ENCODE results near the gene RTTN. TPM values are rescaled to one million over a fixed set of nuclear protein-coding genes. Genes with fewer than 3 reads are reported as not detected.

RTTN gene
- total and polyA plus RNA-seq, 3 donors from 2014 or later, result 23.1 to 67.0 (median 40.1) TPM

DNA sequence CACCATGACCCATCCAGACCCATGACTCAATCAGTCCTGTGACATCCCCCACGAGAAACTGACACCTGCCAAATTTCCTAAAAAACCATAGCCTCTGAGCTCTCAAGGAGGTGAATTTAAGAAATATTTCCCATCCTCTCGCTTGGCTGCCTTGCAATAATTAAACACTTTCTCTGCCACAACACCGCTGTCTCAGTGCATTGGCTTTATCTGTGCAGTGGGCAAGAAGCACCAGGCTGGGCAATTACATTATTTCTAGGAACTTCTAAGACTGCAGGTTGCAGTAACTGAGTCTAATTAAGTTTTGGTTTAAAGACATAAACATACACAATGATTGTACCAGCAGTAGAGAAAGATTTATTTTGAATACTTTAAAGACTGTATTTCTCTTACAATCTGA is 22.0 kb upstream of the RTTN start:
- no peak for TF ChIP-seq POLR2A (IDR thresholded peaks at IDR 0.05)
- TF ChIP-seq, protein P1, sequence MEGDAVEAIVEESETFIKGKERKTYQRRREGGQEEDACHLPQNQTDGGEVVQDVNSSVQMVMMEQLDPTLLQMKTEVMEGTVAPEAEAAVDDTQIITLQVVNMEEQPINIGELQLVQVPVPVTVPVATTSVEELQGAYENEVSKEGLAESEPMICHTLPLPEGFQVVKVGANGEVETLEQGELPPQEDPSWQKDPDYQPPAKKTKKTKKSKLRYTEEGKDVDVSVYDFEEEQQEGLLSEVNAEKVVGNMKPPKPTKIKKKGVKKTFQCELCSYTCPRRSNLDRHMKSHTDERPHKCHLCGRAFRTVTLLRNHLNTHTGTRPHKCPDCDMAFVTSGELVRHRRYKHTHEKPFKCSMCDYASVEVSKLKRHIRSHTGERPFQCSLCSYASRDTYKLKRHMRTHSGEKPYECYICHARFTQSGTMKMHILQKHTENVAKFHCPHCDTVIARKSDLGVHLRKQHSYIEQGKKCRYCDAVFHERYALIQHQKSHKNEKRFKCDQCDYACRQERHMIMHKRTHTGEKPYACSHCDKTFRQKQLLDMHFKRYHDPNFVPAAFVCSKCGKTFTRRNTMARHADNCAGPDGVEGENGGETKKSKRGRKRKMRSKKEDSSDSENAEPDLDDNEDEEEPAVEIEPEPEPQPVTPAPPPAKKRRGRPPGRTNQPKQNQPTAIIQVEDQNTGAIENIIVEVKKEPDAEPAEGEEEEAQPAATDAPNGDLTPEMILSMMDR (IDR thresholded peaks at IDR 0.05), result no peak
- H3K4me3 ChIP-seq, result no peak overlapping the region
- intact Hi-C loops (cut with DNase I; ENCODE audit: low total_unique reads), result no loop called here

DNA sequence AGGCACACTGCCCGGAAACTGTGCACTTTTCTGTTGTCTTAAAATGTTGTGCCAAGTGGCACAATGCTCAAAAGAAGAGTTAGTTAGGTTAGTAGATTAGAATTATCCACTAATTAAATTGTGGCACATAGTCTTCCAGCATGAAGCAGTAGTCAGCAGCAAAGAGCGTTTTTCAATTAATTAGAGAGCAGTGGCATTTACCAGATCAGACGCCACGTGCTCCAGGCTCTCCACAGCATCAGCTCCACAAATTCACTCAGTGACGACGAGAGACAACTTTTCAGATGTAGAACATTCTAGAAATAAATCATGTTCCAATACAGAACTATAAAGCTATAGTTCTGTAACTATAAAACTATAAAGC is 16.4 kb upstream of the RTTN start:
- no peak overlapping the region for H3K27ac ChIP-seq
- intact Hi-C loops (cut with DNase I; ENCODE audit: low total_unique reads), result no loop called here
- H3K4me3 ChIP-seq, result no peak overlapping the region
- no peaks in the 10 kb centered on the region for H3K9me3 ChIP-seq
- no peak for DNase-seq
- WGBS, 2 donors, result 69 to 74% methylated on average over 6 of the region's 6 CpGs
- peaks cover 3% of the 10 kb centered on the region for H3K4me1 ChIP-seq
- H3K36me3 ChIP-seq (ENCODE audit: low read depth, missing control alignments), result no peaks in the 10 kb centered on the region
- H3K27me3 ChIP-seq, result no peaks in the 10 kb centered on the region
- TF ChIP-seq, protein P1 (IDR thresholded peaks at IDR 0.05), result no peak
- no peak for TF ChIP-seq POLR2A (IDR thresholded peaks at IDR 0.05)

More for the DNA sequence above, 22.0 kb upstream of the RTTN start:
- Histone ChIP-seq H3K9me3 (no peaks in the 10 kb centered on the region), H3K4me1 (no peaks in the 10 kb centered on the region), H3K36me3 (ENCODE audit: low read depth, missing control alignments) (no peaks in the 10 kb centered on the region), H3K27ac (no peak overlapping the region), H3K27me3 (no peaks in the 10 kb centered on the region)
- 70 to 79% methylated on average over 3 of the region's 3 CpGs for WGBS, 2 donors
- DNase-seq, result no peak

DNA sequence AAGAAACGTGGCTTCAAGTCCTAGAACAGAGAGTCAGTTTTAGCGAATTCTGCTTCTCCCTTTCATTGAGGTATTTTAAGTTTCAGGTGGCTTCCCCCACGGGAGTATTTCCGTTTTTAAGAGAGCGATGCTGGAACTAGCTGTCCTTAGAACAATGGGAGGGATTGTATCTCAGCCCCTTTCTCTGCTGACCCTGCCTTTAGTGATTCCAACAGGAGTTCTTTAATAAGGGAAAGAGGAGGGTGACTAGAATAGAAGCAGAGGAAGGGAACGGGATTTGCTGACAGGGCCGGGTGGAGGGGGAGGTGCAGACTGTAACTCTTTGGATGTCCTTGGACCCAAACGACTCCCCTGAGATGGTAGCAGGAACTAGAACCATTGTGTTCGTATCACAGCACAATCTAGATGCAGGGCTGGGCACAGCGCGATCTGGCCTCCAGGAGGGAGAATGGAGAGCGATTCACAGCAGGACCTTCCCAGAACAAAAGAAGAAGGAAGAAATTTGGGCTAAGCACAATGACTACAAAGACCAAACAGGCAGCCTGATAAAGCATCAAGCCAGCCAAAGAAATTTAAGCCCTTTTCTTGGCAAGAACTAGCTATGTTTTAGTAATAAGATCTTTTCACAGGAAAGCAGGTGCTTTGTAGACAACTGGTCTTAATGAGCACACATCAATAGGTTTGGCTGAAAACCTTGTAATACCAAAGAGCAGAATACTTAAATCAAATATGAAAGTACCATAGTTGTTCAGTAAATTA is 15.8 kb upstream of the RTTN start:
- DNase-seq, result peak; percentile 40
- H3K4me1 ChIP-seq, result peaks cover 3% of the 10 kb centered on the region
- H3K9me3 ChIP-seq, result no peaks in the 10 kb centered on the region
- 9 to 13% methylated on average over 12 of the region's 12 CpGs for WGBS, 2 donors
- H3K27ac ChIP-seq, result no peak overlapping the region
- H3K4me3 ChIP-seq, result no peak overlapping the region
- H3K36me3 ChIP-seq (ENCODE audit: low read depth, missing control alignments), result no peaks in the 10 kb centered on the region
- TF ChIP-seq, protein P1 (IDR thresholded peaks at IDR 0.05), result no peak
- no peak for TF ChIP-seq POLR2A (IDR thresholded peaks at IDR 0.05)
- H3K27me3 ChIP-seq, result no peaks in the 10 kb centered on the region
- intact Hi-C loops (cut with DNase I; ENCODE audit: low total_unique reads), result no loop called here

DNA sequence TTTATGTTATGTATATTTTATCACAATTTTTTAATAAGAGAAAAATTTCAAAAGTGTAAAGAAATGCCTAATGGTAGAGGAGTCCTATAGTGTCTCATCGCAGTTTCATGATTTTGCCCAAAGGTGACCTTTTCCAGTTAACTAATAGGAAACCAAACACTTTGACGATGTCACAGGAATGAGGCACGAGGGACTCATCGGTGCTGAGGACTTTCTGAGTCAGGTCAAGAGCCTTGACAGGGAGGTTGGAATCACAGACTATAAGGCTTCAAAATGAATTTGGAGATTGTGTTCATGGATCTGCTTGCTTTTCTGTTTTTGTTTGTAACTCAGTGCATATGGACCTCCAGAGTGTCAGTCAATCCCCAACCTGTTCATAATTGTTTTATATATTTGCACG is 15.1 kb upstream of the RTTN start:
- H3K4me3 ChIP-seq, result no peak overlapping the region

More for the DNA sequence above, 15.1 kb upstream of the RTTN start:
- Histone ChIP-seq H3K4me1 (peaks cover 3% of the 10 kb centered on the region), H3K27ac (no peak overlapping the region), H3K27me3 (no peaks in the 10 kb centered on the region), H3K9me3 (no peaks in the 10 kb centered on the region), H3K36me3 (ENCODE audit: low read depth, missing control alignments) (no peaks in the 10 kb centered on the region)
- TF ChIP-seq, protein P1 (IDR thresholded peaks at IDR 0.05), result no peak
- no peak for TF ChIP-seq POLR2A (IDR thresholded peaks at IDR 0.05)
- no peak for DNase-seq
- intact Hi-C loops (cut with DNase I; ENCODE audit: low total_unique reads), result no loop called here
- 68 to 71% methylated on average over 5 of the region's 5 CpGs for WGBS, 2 donors

Measured in testis (tissue), 3 donors.